Kidney capillary endothelial cell (primary cell): ENCODE results near the gene SH3PXD2A.
"Not testable (repeated sequence)": the region's sequence is repeated elsewhere in the genome, so short reads cannot be mapped to it uniquely, and the experiment has no call there.

ENCODE experiments used
- DNase-seq: peaks from one replicate; pipeline ENCODE4 v3.0.0-alpha.2; 2018; ENCODE audit warnings: low spot score

The SH3PXD2A gene

DNA sequence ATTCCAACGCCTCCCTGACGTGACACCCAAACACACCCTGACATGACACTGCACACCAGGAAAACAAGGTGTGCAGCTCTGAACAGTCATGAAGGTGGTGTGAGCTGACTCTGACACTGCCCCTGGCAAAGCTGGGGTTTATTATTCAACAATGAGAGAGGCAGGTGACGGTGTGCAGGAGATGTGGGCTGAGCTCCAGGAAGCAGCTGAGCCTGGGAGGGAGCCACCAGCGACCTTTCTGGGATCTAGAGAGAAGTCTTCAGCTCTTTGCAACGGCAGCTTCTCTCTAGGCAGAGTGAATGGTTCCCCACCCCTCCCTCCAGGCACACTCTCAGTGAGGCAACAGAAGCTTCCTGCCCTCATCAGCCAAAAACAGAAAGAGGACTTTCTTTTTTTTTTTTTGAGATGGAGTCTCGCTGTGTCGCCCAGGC is 65.6 kb downstream of the SH3PXD2A start:
- no peak for DNase-seq

GRCh38 chr10:103789161-103789560 is 66.2 kb downstream of the SH3PXD2A start:
- no peak for DNase-seq

GRCh38 chr10:103787331-103787730 is 68.0 kb downstream of the SH3PXD2A start:
- no peak for DNase-seq

DNA sequence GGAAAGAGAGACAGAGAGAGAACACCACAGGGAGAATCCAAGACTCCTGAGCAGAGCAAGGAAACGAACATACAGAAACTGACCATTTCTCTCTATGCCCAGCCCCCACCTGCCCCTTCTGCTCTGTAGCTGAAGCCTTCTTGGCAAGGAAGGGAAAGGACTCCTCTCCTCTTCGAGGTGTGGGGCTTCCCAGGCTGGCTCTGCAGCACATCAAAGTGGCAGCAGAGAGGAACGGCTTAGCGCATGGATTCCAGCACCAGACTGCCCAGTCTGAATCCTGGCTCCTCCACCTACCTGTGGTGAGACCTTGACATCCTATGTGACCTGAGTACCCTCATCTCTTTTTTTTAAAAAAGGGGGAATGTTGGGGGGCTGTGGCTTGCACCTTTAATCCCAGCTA is 69.4 kb downstream of the SH3PXD2A start:
- DNase-seq, result no peak

DNA sequence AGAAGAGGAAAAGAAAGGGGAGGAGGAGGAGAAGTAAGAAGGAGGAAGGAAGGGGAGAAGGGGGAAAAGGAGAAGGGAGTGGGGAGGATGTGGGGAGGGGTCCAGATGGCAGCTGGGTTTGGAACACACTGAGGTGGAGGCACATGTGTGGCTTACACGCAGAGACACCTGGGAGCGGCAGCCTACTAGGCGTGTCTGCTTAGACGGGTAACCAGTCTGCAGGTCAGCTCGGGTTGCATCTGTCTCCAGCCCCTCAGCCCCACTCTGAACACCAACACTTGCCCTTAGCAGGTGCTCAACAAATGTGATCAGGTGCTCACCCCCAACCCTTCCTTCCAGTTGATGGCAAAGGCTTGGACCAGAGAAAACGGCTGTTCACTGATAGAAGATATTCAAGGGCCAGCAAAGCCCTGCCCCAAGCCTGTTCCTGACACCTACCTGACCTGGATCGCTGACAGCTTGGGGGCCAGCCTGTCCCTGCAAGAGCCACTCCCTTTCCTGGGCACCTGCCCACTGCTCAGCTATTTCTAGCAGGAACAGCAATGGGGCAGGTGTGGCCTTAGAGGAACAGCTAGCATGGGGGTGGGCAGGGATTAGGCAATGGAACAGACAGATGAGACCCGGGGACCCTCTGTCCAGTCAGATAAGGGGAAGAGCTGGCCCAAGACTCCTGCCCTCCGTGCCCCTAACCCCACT is 70.5 kb downstream of the SH3PXD2A start:
- DNase-seq, result no peak

DNA sequence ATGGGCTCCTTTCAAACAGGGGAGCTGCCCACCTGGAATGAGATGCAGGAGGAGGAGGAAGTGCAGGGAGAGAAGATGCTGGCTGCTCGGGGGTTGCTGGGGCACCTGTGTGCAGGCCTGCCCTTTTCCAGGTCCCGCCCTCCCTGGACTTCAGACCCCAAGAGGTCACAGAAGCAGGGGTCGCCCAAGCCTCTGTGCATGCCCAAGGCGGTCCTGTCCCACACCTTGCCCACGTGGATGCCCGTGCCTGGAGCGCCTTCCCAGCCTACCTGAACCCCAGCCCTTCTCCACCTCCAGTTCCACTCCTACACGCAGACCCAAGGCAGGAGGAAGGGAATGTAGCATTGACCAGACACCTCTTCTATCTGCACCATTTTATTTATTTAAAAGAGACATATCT is 71.3 kb downstream of the SH3PXD2A start:
- DNase-seq, result no peak

GRCh38 chr10:103783681-103784080 is 71.7 kb downstream of the SH3PXD2A start:
- no peak for DNase-seq

DNA sequence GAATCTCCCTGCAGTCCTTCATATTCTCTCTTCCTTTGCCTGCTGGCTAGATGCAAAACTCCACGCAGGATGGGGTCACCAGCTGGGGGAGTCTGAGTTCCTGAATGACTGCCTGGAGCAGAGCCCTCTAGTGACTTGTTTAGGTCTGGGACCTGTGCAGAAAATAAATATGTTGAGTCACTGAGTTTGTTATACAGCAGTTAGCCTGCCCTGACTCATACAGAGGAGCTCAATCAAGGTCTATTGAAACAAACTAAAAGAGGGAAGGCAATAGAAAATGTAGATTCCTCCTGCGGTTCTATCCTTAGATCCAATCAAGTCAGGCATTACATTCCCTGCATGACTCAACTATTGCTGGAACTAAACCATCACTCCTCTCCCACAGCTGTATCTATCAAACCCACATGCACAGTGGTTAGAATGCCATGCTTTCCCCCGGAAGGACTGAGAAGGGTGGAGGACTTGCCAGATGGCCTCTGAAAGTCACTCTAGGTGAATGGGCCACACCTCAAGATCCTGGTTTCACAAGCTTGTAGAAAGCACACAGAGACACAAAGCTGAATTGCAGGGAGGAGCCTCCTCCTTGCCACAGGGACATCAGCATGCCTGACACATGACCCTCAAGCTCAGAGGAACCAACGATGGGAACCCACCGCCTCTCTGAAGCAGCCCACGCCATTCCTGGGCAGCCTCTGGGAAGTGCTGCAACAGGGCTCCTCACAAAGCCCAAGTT is 73.9 kb downstream of the SH3PXD2A start:
- DNase-seq, result peak; percentile 76

DNA sequence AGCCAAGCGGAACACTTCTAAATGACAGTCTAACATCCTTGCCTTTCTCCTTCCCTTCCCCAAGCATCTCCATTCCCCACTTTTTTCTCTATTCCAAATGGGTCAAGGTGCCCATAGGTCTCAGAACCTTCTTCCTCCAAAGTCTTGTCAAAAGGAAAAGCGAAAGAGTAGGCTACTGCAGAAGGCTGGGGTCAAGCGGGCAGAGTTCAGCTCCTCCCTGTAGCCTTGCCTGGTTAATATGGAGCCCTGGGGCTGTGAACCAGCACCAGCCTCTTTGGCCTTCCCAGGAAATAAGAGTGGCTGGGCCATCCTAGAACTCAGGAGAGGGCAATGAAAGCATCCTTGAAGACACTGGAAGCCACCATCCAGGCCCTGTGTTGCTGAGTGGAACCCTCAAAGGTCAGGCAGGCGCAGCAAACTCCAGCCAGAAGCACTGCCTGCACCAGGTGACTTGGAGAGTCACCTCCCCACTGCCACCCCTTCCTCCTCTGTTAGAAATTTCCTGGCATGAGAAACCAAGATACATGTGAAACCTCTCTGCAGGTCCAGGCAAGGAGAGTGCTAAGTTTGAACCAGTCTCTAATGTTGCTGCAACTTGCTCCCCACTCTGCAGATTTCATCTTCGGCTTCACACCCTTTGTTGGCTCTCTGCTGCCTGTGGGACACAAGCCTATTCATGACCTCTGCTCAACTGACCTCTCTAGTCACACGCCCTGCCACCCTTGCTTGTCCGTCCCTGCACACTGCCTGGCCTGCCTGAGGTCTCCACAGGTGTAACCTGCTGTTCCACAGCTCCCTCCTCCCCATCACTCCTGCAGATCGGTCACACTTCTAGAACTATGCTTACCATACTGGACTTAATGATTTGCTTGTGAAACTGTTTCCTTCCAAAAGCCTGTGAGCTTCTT is 74.9 kb downstream of the SH3PXD2A start:
- no peak for DNase-seq

- DNase-seq, result no peak
Observed at GRCh38 chr10:103778358-103779139, 76.8 kb downstream of the SH3PXD2A start.

GRCh38 chr10:103776878-103777591 is 78.3 kb downstream of the SH3PXD2A start:
- DNase-seq, result no peak

DNA sequence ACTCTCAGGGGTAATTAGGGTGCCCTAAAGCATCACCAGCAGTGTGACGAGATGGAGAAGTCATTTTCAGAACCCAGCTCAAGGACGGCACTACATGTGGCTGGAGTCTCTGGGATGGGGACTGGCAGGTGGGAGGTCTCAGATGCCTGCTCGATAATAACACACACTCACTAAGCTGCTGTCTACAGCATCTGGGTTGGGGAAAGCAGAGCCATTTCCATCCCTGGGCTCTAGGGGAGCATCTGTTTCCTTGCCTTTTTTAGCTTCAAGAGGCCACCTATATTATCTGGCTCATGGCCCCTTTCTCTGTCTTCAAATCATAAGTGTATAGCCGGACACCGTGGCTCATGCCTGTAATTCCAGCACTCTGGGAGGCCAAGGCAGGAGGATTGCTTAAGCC is 79.6 kb downstream of the SH3PXD2A start:
- DNase-seq, result no peak

- not testable (repeated sequence) for DNase-seq
Observed at GRCh38 chr10:103772846-103773245, 82.5 kb downstream of the SH3PXD2A start.

DNA sequence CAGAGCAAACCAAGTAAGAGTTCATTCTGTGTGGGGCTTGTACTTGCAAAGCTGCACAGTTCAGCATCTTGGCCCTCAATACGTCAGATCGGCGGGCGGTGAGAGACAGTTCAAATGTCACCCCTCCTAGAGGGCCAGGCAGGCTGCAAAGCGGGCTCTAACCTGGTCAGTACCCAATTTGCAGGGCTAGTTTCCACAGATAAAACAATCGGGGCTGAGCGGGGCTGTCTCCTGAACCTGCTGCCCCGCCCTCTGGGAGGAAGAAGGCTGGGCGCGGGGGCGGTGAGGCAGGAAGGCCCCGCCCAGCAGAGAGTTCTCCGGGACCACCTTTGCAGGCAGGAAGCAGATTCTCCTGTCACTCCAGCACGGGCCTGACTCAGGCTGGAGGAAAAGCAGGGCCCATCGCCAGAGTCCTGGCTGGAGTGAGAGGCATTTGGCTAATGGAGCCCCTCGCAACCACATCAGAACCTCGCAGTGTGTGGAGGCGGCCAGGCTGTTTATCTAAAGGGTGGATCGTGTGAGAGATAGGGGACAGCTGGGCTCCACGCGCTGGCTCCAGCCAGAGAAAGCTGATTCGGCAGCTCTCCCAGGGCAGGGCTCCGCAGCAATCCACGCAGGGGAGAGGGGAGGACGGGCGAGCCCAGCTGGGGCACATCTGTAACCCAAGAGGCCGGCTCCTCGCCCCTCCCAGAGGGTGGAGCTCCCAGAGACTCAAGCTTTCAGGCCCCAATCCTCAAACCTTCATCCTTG is 83.1 kb downstream of the SH3PXD2A start:
- peak; percentile 88 for DNase-seq

DNA sequence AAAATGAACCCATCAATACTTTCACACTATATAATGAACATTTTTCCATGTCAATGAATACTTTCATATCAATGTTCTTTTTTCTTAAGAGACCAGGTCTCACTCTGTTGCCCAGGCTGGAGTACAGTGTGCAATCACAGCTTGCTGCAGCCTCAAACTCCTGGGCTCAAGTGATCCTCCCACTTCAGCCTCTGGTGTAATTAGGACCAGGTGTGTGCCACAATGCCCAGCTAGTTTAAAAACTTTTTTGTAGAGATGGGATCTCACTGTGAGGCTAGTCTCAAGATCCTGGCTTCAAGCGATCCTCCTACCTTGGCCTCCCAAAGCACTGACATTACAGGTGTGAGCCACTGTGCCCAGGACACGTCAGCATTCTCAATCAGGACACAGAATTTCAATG is 85.2 kb downstream of the SH3PXD2A start:
- DNase-seq, result no peak

GRCh38 chr10:103769176-103769575 is 86.2 kb downstream of the SH3PXD2A start:
- DNase-seq, result no peak

GRCh38 chr10:103768345-103768744 is 87.0 kb downstream of the SH3PXD2A start:
- no peak for DNase-seq

DNA sequence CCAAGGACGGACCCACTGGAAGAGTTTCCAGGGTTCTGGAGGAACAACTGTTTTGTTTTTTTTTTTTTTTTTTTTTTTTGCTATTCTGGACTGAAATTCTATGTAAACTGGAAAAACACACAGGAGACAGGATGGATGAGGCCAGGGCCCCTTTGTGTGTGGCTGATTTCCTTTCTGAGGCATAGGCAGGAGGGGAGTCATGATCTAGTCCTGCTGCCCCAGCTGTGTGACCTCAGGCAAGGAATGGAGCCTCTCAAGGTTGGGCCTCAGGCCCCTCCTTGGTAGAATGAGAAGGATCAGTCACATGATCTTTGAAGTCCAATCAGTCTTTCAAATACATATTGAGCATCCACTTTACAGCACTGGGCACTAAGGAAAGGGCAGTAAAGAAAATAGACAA is 87.6 kb downstream of the SH3PXD2A start:
- DNase-seq, result peak; percentile 86

DNA sequence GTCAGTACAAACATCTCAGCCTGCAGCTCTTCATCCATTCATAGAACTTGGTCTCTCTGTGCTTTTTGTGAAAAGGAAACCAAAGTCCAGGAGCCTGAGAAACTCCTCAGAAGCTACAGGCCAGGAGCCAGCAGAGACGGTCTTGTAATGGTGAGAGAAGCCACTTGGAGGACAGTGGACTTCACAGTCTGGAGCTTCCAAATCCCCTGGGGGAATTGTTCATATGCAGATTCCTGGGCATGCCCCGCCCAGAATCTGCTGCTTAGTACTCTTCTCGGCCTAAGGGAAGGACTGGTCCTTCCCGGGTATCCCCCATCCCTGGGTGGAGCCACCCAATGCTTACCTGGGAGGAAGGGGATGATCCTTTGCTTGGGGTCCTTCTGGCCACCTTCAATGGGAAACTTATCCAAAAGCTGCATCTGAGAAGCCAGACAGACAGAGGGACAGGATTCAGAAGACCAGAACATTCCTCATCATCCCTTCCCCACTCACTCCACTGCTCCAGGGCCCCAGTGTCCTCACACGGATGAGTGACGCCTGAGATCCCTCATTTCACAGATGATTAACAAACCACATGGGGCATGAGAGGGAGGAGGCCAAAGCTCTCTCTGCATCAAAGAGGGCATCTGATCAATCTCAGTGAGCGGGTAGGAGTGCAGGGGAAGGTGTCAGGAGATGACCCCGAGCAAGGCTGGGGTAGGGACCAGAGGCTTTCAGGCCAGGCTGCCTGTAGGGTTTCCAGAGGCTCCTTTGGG is 88.4 kb downstream of the SH3PXD2A start:
- DNase-seq, result no peak

GRCh38 chr10:103765981-103766380 is 89.4 kb downstream of the SH3PXD2A start:
- peak; percentile 38 for DNase-seq
